CD4-positive, alpha-beta memory T cell (primary cell): ENCODE results near the gene MARK3. TPM values are rescaled to one million over a fixed set of nuclear protein-coding genes. Genes with fewer than 3 reads are reported as not detected.

Source experiments
- CTCF ChIA-PET: fragments of 350-600 bp; sonication (Branson Sonifier 250); formaldehyde crosslinking; loops from one replicate; lab custom pipeline; 2021; ENCODE audit warnings: inconsistent platforms; ENCODE audit not compliant: partially characterized antibody; lab: Charles Lee
- POLR2A ChIA-PET: fragments of 350-600 bp; sonication (Branson Sonifier 250); formaldehyde crosslinking; loops from one replicate; lab custom pipeline; 2021; ENCODE audit not compliant: partially characterized antibody; lab: Charles Lee
- DNase-seq, 5 donors: peaks; one replicate each; pipeline versions ENCODE4 v3.0.0 to v3.0.0-alpha.2; 2020 to 2022; ENCODE audit warnings: mixed read lengths in 1 of 5
- H3K27ac ChIP-seq: one replicate; pipeline ENCODE4 v1.7.0; 2013; ENCODE audit warnings: low read depth, low read length
- H3K27me3 ChIP-seq: 2 replicates; pipeline ENCODE4 v1.7.0; 2013; ENCODE audit warnings: mild to moderate bottlenecking, low read length, moderate library complexity; ENCODE audit not compliant: insufficient read depth
- H3K36me3 ChIP-seq: 2 replicates; pipeline ENCODE4 v1.7.0; 2013; ENCODE audit warnings: mild to moderate bottlenecking, low read length, moderate library complexity; ENCODE audit not compliant: insufficient read depth
- H3K4me1 ChIP-seq: 2 replicates; pipeline ENCODE4 v1.7.0; 2013; ENCODE audit warnings: mild to moderate bottlenecking, low read length, moderate library complexity; ENCODE audit not compliant: insufficient read depth
- H3K4me3 ChIP-seq, 2 donors: one replicate each; pipeline ENCODE4 v1.7.0; 2013; ENCODE audit warnings: low read length in 2 of 2, mild to moderate bottlenecking in 1 of 2
- H3K9me3 ChIP-seq, 2 donors: one replicate each; pipeline ENCODE4 v1.7.0; 2013; ENCODE audit warnings: low read length in 2 of 2, control low read depth in 1 of 2; ENCODE audit not compliant: control insufficient read depth in 1 of 2
- H3K27ac Mint-ChIP-seq, 7 donors: one replicate each; pipeline ENCODE4 v1.8.0; 2020 to 2021; ENCODE audit warnings: mixed read lengths in 7 of 7, mild to moderate bottlenecking in 6 of 7, inconsistent platforms in 3 of 7, moderate library complexity in 3 of 7
- H3K27me3 Mint-ChIP-seq, 2 donors: one replicate each; pipeline ENCODE4 v1.8.0; 2020 to 2021; ENCODE audit warnings: mixed read lengths in 2 of 2
- H3K36me3 Mint-ChIP-seq, 2 donors: one replicate each; pipeline ENCODE4 v1.8.0; 2020 to 2021; ENCODE audit warnings: mixed read lengths in 2 of 2, inconsistent platforms in 1 of 2, mild to moderate bottlenecking in 1 of 2
- H3K4me1 Mint-ChIP-seq, 4 donors: one replicate each; pipeline ENCODE4 v1.8.0; 2020 to 2021; ENCODE audit warnings: mixed read lengths in 4 of 4, mild to moderate bottlenecking in 1 of 4
- H3K4me3 Mint-ChIP-seq, 8 donors: one replicate each; pipeline ENCODE4 v1.8.0; 2020 to 2021; ENCODE audit warnings: mixed read lengths in 8 of 8, mild to moderate bottlenecking in 7 of 8, moderate library complexity in 6 of 8, inconsistent platforms in 3 of 8
- H3K9me3 Mint-ChIP-seq, 8 donors: one replicate each; pipeline ENCODE4 v1.8.0; 2020 to 2021; ENCODE audit warnings: mixed read lengths in 8 of 8, mild to moderate bottlenecking in 5 of 8, inconsistent platforms in 3 of 8, moderate library complexity in 1 of 8
- intact Hi-C: fragments of 100-400 bp; cut with micrococcal nuclease; formaldehyde crosslinking; loops from one replicate; pipeline ENCODE4 v1.15.1; 2023
- polyA plus RNA-seq, 2 donors: library from polyadenylated mRNA; unstranded; fragments of 300-500 nt; fragmentation: Illumina TruSeq; gene quantifications; one replicate each; pipeline ENCODE4 v1.2.3, GENCODE V29; 2021
- total RNA-seq, 2 experiments: library from RNA; stranded (reverse); gene quantifications; one replicate each; pipeline ENCODE4 v1.2.3, GENCODE V29; 2021

The MARK3 gene
- total and polyA plus RNA-seq, 4 experiments from 2014 or later = 18.4 to 113 (median 76.2) TPM

GRCh38 chr14:103540821-103541708 is 155.8 kb downstream of the MARK3 start:
- H3K4me1 Mint-ChIP-seq = peaks cover 0 to 1% (median under 1%) of the 10 kb centered on the region in 4 donors
- no peaks in the 10 kb centered on the region for H3K9me3 Mint-ChIP-seq
- H3K4me3 Mint-ChIP-seq = no peak overlapping the region
- intact Hi-C loops = no loop called here
- ChIA-PET CTCF (interaction anchor here (1.1 to 1.4 kb wide), 2 partner anchors 20 to 34 kb away, joined by 6 to 7 read pairs; no protein-coding TSS in a partner anchor), POLR2A (no interaction called here)
- H3K27ac Mint-ChIP-seq = no peak overlapping the region
- H3K27me3 Mint-ChIP-seq = no peaks in the 10 kb centered on the region
- no peak for DNase-seq
- H3K36me3 Mint-ChIP-seq = no peaks in the 10 kb centered on the region
- Histone ChIP-seq H3K27ac (no peak overlapping the region), H3K4me1 (no peaks in the 10 kb centered on the region), H3K27me3 (no peaks in the 10 kb centered on the region), H3K36me3 (no peaks in the 10 kb centered on the region), H3K4me3 (no peak overlapping the region), H3K9me3 (no peaks in the 10 kb centered on the region)

- H3K4me1 ChIP-seq = no peaks in the 10 kb centered on the region
- peaks cover 0 to 3% (median under 1%) of the 10 kb centered on the region in 4 donors for H3K4me1 Mint-ChIP-seq
- no peaks in the 10 kb centered on the region for H3K27me3 ChIP-seq
- no peaks in the 10 kb centered on the region for H3K36me3 ChIP-seq
- no peaks in the 10 kb centered on the region for H3K9me3 ChIP-seq
- DNase-seq = peak in 1 of 5 donors; percentile 31
- no peaks in the 10 kb centered on the region for H3K9me3 Mint-ChIP-seq
- CTCF ChIA-PET = interaction anchor here (1.1 to 9.0 kb wide), 2 partner anchors 23 to 35 kb away, joined by 7 to 78 read pairs; partner anchors contain the start of gene CKB
- no peaks in the 10 kb centered on the region for H3K36me3 Mint-ChIP-seq
- H3K4me3 ChIP-seq = no peak overlapping the region
- H3K27me3 Mint-ChIP-seq = peaks cover 0 to 2% of the 10 kb centered on the region in 2 donors
- no peak overlapping the region for H3K27ac ChIP-seq
- intact Hi-C loops = no loop called here
- H3K4me3 Mint-ChIP-seq = no peak overlapping the region
- peak overlapping the region in 1 of 7 donors; percentile 40 for H3K27ac Mint-ChIP-seq
- POLR2A ChIA-PET = no interaction called here
These were observed 156.7 kb downstream of the MARK3 start for GRCh38 chr14:103541709-103542604.

- no peaks in the 10 kb centered on the region for H3K9me3 ChIP-seq
- Mint-ChIP-seq H3K4me1 (peaks cover 0 to 3% (median under 1%) of the 10 kb centered on the region in 4 donors), H3K4me3 (no peak overlapping the region), H3K27me3 (peaks cover 0 to 2% of the 10 kb centered on the region in 2 donors), H3K9me3 (no peaks in the 10 kb centered on the region), H3K27ac (no peak overlapping the region), H3K36me3 (no peaks in the 10 kb centered on the region)
- CTCF ChIA-PET = interaction anchor here (9.0 kb wide), 1 partner anchor 24 kb away, joined by 78 read pairs; the partner anchor contains the start of gene CKB
- intact Hi-C loops = no loop called here
- H3K36me3 ChIP-seq = no peaks in the 10 kb centered on the region
- H3K4me3 ChIP-seq = no peak overlapping the region
- POLR2A ChIA-PET = no interaction called here
- H3K27ac ChIP-seq = no peak overlapping the region
- H3K27me3 ChIP-seq = no peaks in the 10 kb centered on the region
- no peaks in the 10 kb centered on the region for H3K4me1 ChIP-seq
- no peak for DNase-seq
These were observed 157.4 kb downstream of the MARK3 start for GRCh38 chr14:103542605-103543088.

GRCh38 chr14:103543140-103543539 is 157.9 kb downstream of the MARK3 start:
- no peak overlapping the region for H3K4me3 Mint-ChIP-seq
- POLR2A ChIA-PET = no interaction called here
- H3K27me3 ChIP-seq = no peaks in the 10 kb centered on the region

GRCh38 chr14:103543721-103544387 is 158.6 kb downstream of the MARK3 start:
- H3K36me3 ChIP-seq = no peaks in the 10 kb centered on the region
- intact Hi-C loops = no loop called here
- no peaks in the 10 kb centered on the region for H3K9me3 ChIP-seq
- H3K4me1 Mint-ChIP-seq = peaks cover 0 to 3% (median under 1%) of the 10 kb centered on the region in 4 donors
- H3K36me3 Mint-ChIP-seq = no peaks in the 10 kb centered on the region
- no peak for DNase-seq
- ChIA-PET POLR2A (no interaction called here), CTCF (interaction anchor here (9.0 kb wide), 1 partner anchor 25 kb away, joined by 78 read pairs; the partner anchor contains the start of gene CKB)
- no peaks in the 10 kb centered on the region for H3K4me1 ChIP-seq
- no peaks in the 10 kb centered on the region for H3K27me3 ChIP-seq
- no peaks in the 10 kb centered on the region for H3K9me3 Mint-ChIP-seq
- no peak overlapping the region for H3K4me3 ChIP-seq
- no peak overlapping the region for H3K27ac Mint-ChIP-seq
- peaks cover 0 to 2% of the 10 kb centered on the region in 2 donors for H3K27me3 Mint-ChIP-seq
- H3K4me3 Mint-ChIP-seq = no peak overlapping the region
- no peak overlapping the region for H3K27ac ChIP-seq

More at GRCh38 chr14:103543140-103543539, 157.9 kb downstream of the MARK3 start:
- Mint-ChIP-seq H3K27me3 (peaks cover 0 to 2% of the 10 kb centered on the region in 2 donors), H3K9me3 (no peaks in the 10 kb centered on the region), H3K36me3 (no peaks in the 10 kb centered on the region), H3K4me1 (peaks cover 0 to 3% (median under 1%) of the 10 kb centered on the region in 4 donors), H3K27ac (no peak overlapping the region)
- no peaks in the 10 kb centered on the region for H3K36me3 ChIP-seq
- intact Hi-C loops = no loop called here
- H3K4me3 ChIP-seq = no peak overlapping the region
- DNase-seq = no peak
- H3K9me3 ChIP-seq = no peaks in the 10 kb centered on the region
- no peaks in the 10 kb centered on the region for H3K4me1 ChIP-seq
- no peak overlapping the region for H3K27ac ChIP-seq
- CTCF ChIA-PET = interaction anchor here (9.0 kb wide), 1 partner anchor 24 kb away, joined by 78 read pairs; the partner anchor contains the start of gene CKB

- intact Hi-C loops = no loop called here
- no peak overlapping the region for H3K4me3 ChIP-seq
- peaks cover 0 to 2% of the 10 kb centered on the region in 2 donors for H3K27me3 Mint-ChIP-seq
- ChIA-PET CTCF (interaction anchor here (3.1 to 9.0 kb wide), 2 partner anchors 26 to 46 kb away, joined by 10 to 78 read pairs; partner anchors contain the start of gene CKB), POLR2A (no interaction called here)
- no peaks in the 10 kb centered on the region for H3K4me1 ChIP-seq
- no peaks in the 10 kb centered on the region for H3K27me3 ChIP-seq
- H3K27ac ChIP-seq = no peak overlapping the region
- no peaks in the 10 kb centered on the region for H3K9me3 Mint-ChIP-seq
- H3K9me3 ChIP-seq = no peaks in the 10 kb centered on the region
- H3K36me3 Mint-ChIP-seq = no peaks in the 10 kb centered on the region
- peaks cover 0 to 3% (median 0%) of the 10 kb centered on the region in 4 donors for H3K4me1 Mint-ChIP-seq
- no peaks in the 10 kb centered on the region for H3K36me3 ChIP-seq
- peak overlapping the region in 1 of 8 donors; percentile 41 for H3K4me3 Mint-ChIP-seq
- DNase-seq = no peak
- H3K27ac Mint-ChIP-seq = no peak overlapping the region
These were observed 159.4 kb downstream of the MARK3 start for GRCh38 chr14:103544388-103545218.
